Thyroid gland (tissue), 4 donors: Measurements from ENCODE around the gene ST8SIA5.

ENCODE experiments used
- POLR2A ChIP-seq, 2 donors: fragments of 450-650 bp; IDR thresholded peaks; one replicate each; pipeline ENCODE4 v1.6.1; 2017; ENCODE audit warnings: antibody characterized with exemption in 2 of 2, mild to moderate bottlenecking in 2 of 2, moderate library complexity in 1 of 2
- TF ChIP-seq, protein P1 (sequence below), 6 experiments: fragments of 200-600 bp in 3 of 6; fragments of 450-650 bp in 3 of 6; sonication (generic) in 3 of 6; IDR thresholded peaks; one replicate each; pipeline ENCODE4 v1.5.1; 2016 to 2019; ENCODE audit warnings: antibody characterized with exemption in 6 of 6, mild to moderate bottlenecking in 2 of 6, inconsistent platforms in 1 of 6, moderate library complexity in 1 of 6

DNA sequence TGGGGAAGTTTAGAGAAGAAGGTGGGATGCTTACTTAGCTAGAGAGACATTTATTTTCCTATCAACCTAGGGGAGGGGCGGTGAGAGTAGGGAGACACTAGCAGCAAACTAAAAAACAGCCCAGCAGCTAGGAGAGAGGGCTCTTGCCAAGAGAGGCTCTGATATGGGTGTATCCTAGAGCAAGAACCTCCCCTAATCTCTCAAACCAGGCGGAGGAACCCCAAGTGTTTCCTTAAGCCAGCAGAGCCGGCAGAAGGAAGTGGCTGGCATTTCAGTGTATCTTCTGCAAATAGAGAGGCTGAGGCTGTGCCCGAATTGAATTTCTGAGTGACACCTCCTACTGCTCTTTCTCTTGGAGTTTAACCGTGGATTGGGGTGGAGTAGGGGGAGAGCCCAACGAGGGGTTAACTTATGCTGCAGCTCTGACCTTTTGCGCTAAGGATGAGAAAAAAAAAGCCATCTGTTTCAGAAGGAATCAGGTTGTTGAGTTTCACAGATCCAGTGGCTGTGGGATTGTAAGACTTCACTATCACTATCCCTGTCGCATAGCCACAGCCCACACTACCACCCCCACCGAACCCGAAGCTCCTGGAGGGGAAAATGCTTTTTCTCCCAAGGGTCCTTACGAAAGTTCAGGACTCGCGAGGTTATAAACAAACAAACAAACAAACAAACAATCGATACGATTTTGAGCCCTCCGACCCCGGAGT is 1.4 kb downstream of the ST8SIA5 start:
- TF ChIP-seq, protein P1, sequence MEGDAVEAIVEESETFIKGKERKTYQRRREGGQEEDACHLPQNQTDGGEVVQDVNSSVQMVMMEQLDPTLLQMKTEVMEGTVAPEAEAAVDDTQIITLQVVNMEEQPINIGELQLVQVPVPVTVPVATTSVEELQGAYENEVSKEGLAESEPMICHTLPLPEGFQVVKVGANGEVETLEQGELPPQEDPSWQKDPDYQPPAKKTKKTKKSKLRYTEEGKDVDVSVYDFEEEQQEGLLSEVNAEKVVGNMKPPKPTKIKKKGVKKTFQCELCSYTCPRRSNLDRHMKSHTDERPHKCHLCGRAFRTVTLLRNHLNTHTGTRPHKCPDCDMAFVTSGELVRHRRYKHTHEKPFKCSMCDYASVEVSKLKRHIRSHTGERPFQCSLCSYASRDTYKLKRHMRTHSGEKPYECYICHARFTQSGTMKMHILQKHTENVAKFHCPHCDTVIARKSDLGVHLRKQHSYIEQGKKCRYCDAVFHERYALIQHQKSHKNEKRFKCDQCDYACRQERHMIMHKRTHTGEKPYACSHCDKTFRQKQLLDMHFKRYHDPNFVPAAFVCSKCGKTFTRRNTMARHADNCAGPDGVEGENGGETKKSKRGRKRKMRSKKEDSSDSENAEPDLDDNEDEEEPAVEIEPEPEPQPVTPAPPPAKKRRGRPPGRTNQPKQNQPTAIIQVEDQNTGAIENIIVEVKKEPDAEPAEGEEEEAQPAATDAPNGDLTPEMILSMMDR (IDR thresholded peaks at IDR 0.05) = no peak
- no peak for TF ChIP-seq POLR2A (IDR thresholded peaks at IDR 0.05)
